HG03025 (cell line): Measurements from ENCODE around the gene ERBB4.

Experiments
- ATAC-seq: cut with Tn5 transposase; IDR thresholded peaks from one replicate; pipeline ENCODE4 v1.9.1; 2021; ENCODE audit warnings: mild to moderate bottlenecking, moderate library complexity; ENCODE audit not compliant: unreplicated experiment, low FRiP score

ERBB4 gene

GRCh38 chr2:212538305-212539071 lies at the start of gene ERBB4:
Gene ERBB4 (minus strand): TSS chr2:212538802. CDS start chr2:212538530, 272 bp downstream.
- no peak for ATAC-seq

GRCh38 chr2:212580117-212580516 lies 41.5 kb upstream of the ERBB4 start:
- ATAC-seq = no peak

- ATAC-seq = no peak
Measured at GRCh38 chr2:212556296-212556695, 17.7 kb upstream of the ERBB4 start.

- ATAC-seq = no peak
Measured at GRCh38 chr2:212554233-212554632, 15.6 kb upstream of the ERBB4 start.

- no peak for ATAC-seq
Measured at GRCh38 chr2:212549941-212550340, 11.3 kb upstream of the ERBB4 start.

GRCh38 chr2:212549463-212549862 lies 10.9 kb upstream of the ERBB4 start:
- no peak for ATAC-seq

GRCh38 chr2:212548455-212548819 lies 9.8 kb upstream of the ERBB4 start:
- ATAC-seq = no peak

- ATAC-seq = no peak
Measured at GRCh38 chr2:212547716-212548454, 9.3 kb upstream of the ERBB4 start.

- ATAC-seq = no peak
Measured at GRCh38 chr2:212546669-212547068, 8.1 kb upstream of the ERBB4 start.

- peak; percentile 41 for ATAC-seq
Measured at GRCh38 chr2:212540341-212540740, 1.7 kb upstream of the ERBB4 start.

GRCh38 chr2:212539072-212539880 lies 674 bp upstream of the ERBB4 start:
- ATAC-seq = no peak

- ATAC-seq = no peak
Measured at GRCh38 chr2:212537726-212538304, 787 bp downstream of the ERBB4 start.

- ATAC-seq = no peak
Measured at GRCh38 chr2:212536817-212537725, 1.5 kb downstream of the ERBB4 start.

GRCh38 chr2:212535996-212536816 lies 2.4 kb downstream of the ERBB4 start:
- no peak for ATAC-seq

GRCh38 chr2:212534336-212534735 lies 4.3 kb downstream of the ERBB4 start:
- no peak for ATAC-seq

- no peak for ATAC-seq
Measured at GRCh38 chr2:212532585-212532984, 6.0 kb downstream of the ERBB4 start.

- no peak for ATAC-seq
Measured at GRCh38 chr2:212532087-212532486, 6.5 kb downstream of the ERBB4 start.

- no peak for ATAC-seq
Measured at GRCh38 chr2:212531499-212531898, 7.1 kb downstream of the ERBB4 start.

- no peak for ATAC-seq
Measured at GRCh38 chr2:212530991-212531390, 7.6 kb downstream of the ERBB4 start.
